Airway epithelial cell (primary cell): ENCODE results near the gene SERINC1. TPM values are rescaled to one million over a fixed set of nuclear protein-coding genes. Genes with fewer than 3 reads are reported as not detected.

Source experiments
- total RNA-seq: library from RNA; depleted of rRNA; stranded (reverse); fragments of >200 nt; gene quantifications from 2 replicates; pipeline ENCODE4 v1.2.3, GENCODE V29; 2015

SERINC1 gene
- 48.4 and 60.7 TPM in 2 replicates for total RNA-seq

DNA sequence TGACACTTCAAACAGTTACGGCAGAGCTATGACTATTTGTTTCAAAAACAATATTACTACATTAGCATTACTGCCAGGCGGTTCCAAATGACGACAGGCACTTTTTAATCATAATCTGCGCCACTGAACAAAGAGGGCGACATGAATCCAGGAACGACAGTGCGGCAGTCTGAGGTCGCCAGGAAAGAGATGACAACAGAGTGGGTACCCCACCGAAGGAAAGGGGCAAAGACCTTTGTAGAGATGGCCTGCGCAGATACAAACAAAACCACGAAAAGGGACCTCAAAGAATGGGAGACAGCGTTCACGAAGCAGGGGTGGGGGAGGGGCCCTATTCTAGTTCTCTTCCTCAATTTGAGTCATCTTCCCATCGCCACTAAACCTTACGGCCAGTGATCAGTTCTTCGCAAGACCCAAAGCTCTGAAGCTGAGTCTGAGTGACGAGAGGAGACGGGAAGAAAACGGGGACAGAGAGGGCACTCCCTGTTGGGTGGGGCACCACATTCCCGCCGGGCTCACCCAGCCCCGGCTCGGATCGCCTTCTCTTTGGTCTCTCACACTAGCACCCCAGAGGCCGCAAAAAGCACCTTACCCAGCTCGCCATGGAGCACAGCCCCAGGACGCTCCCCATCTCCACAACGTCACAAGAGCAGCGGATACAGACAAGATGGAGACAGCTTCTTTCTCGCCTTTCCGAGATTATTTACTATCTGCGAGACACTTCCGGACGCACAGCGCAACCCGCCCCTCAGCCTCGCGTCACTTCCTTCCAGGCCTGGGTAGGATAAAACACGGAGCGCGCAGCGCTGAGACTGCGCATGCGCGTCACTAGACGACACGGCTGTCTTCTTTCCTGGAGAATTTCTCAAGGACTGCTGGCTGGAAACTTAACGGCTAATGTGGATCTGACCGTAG, at the start of gene SERINC1:
Gene SERINC1 (minus strand): TSS at position 701 of the 915 bp plus-strand sequence. CDS start 70 bp downstream, at position 631.

DNA sequence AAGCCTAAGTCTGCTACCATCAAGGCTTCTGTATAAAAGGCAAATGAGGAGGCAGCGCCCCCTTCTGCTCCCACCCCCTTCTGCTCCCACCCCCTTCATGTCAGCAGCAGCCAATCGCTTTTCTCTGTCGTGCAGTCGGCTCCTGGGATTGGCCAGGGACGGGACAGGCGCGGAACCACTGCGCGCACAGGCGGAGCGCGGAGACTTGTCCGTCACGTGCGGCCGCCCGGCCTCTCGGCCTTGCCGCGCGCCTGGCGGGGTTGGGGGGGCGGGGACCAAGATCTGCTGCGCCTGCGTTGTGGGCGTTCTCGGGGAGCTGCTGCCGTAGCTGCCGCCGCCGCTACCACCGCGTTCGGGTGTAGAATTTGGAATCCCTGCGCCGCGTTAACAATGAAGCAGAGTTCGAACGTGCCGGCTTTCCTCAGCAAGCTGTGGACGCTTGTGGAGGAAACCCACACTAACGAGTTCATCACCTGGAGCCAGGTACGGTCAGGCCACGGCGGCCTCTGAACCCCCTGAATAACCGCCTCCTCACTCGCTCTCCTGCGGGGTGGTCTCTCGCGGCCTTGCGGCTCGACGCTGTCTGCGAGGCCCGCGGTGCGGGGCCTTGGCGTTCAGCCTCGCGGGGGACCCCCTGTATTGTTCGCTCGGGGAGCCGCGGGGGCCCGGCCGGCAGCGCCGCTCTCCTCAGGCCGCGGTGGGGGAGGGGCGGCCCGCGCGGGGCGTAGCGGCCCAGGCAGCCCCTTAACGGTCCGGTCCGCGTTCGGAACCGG, 72.1 kb downstream of the SERINC1 start, which contains the start of gene HSF2:
Gene HSF2 (plus strand): TSS at position 305 of the 773 bp plus-strand sequence. CDS start 86 bp downstream, at position 391.

Other genes starting within 250 kb of the SERINC1 start
- 13.8 and 16.6 TPM in 2 replicates for gene HSF2, start 72.2 kb downstream of the SERINC1 start, total RNA-seq
- 4.1 and 4.9 TPM in 2 replicates for gene PKIB, start 138.6 kb upstream of the SERINC1 start, total RNA-seq